Globus pallidus (tissue), 1 donor: ENCODE results near the gene FGF12.

Experiments used
- DNase-seq: peaks from one replicate; pipeline ENCODE4 v3.0.0-alpha.2; 2015; ENCODE audit warnings: low spot score

The FGF12 gene

GRCh38 chr3:192685801-192686200 is 41.5 kb downstream of the FGF12 start:
- no peak for DNase-seq

- no peak for DNase-seq
Measured at GRCh38 chr3:192684151-192684550, 43.2 kb downstream of the FGF12 start.

GRCh38 chr3:192675958-192676649 is 51.2 kb downstream of the FGF12 start:
- DNase-seq: no peak

- DNase-seq: no peak
Measured at GRCh38 chr3:192655628-192656027, 71.7 kb downstream of the FGF12 start.

- no peak for DNase-seq
Measured at GRCh38 chr3:192655040-192655439, 72.3 kb downstream of the FGF12 start.

GRCh38 chr3:192653862-192654261 is 73.5 kb downstream of the FGF12 start:
- no peak for DNase-seq

GRCh38 chr3:192652727-192653126 is 74.6 kb downstream of the FGF12 start:
- DNase-seq: no peak

GRCh38 chr3:192651836-192652512 is 75.4 kb downstream of the FGF12 start:
- no peak for DNase-seq

GRCh38 chr3:192645437-192645836 is 81.9 kb downstream of the FGF12 start:
- no peak for DNase-seq

- DNase-seq: no peak
Measured at GRCh38 chr3:192642651-192643050, 84.7 kb downstream of the FGF12 start.

GRCh38 chr3:192641919-192642318 is 85.4 kb downstream of the FGF12 start:
- no peak for DNase-seq

- DNase-seq: no peak
Measured at GRCh38 chr3:192639987-192640386, 87.4 kb downstream of the FGF12 start.

GRCh38 chr3:192637803-192638202 is 89.5 kb downstream of the FGF12 start:
- DNase-seq: no peak

- DNase-seq: no peak
Measured at GRCh38 chr3:192636517-192637444, 90.6 kb downstream of the FGF12 start.

- DNase-seq: no peak
Measured at GRCh38 chr3:192629429-192629828, 97.9 kb downstream of the FGF12 start.

GRCh38 chr3:192621909-192622308 is 105.4 kb downstream of the FGF12 start:
- no peak for DNase-seq

- DNase-seq: no peak
Measured at GRCh38 chr3:192620275-192620674, 107.1 kb downstream of the FGF12 start.

GRCh38 chr3:192611411-192611810 is 115.9 kb downstream of the FGF12 start:
- DNase-seq: no peak

- no peak for DNase-seq
Measured at GRCh38 chr3:192608726-192609600, 118.4 kb downstream of the FGF12 start.

- DNase-seq: no peak
Measured at GRCh38 chr3:192607798-192608197, 119.5 kb downstream of the FGF12 start.

- DNase-seq: no peak
Measured at GRCh38 chr3:192597913-192598312, 129.4 kb downstream of the FGF12 start.

GRCh38 chr3:192597506-192597905 is 129.8 kb downstream of the FGF12 start:
- DNase-seq: no peak
